RWPE1 (cell line): ENCODE results near the gene IPMK.

ENCODE experiments used
- CTCF ChIA-PET: fragments of 350-600 bp; sonication (Branson Sonifier 250); formaldehyde crosslinking; extraction: SDS; loops from one replicate; lab custom pipeline; 2021; lab: Yijun Ruan, JAX
- POLR2A ChIA-PET: fragments of 400-600 bp; formaldehyde crosslinking; extraction: SDS; loops from one replicate; lab custom pipeline; 2020; ENCODE audit warnings: antibody characterized with exemption; ENCODE audit not compliant: low non-redundant PET; lab: Yijun Ruan, JAX
- DNase-seq: peaks from one replicate; pipeline ENCODE4 v3.0.0; 2012; ENCODE audit warnings: low spot score
- H3K27ac ChIP-seq: fragments of 450-650 bp; 2 replicates; pipeline ENCODE4 v1.5.1; 2017
- CTCF ChIP-seq: fragments of 450-650 bp; conservative IDR thresholded peaks from 2 replicates; pipeline ENCODE4 v1.5.1; 2017; ENCODE audit warnings: low read depth, mild to moderate bottlenecking

IPMK gene

GRCh38 chr10:58267713-58268453, at the start of gene IPMK:
Gene IPMK, minus strand, starts transcription at chr10:58267894. Its CDS starts 283 bp downstream, at chr10:58267611.
- H3K27ac ChIP-seq, result peak within 1 kb of the TSS; percentile 99
- TF ChIP-seq CTCF, result no peak
- POLR2A ChIA-PET, result interaction anchor here (0.6 kb wide), 1 partner anchor 116 kb away, joined by 3 read pairs; no protein-coding TSS in a partner anchor
- peak; percentile 74 for DNase-seq
- CTCF ChIA-PET, result no interaction called here

- no peak for TF ChIP-seq CTCF
- DNase-seq, result no peak
- ChIA-PET CTCF (interaction anchor here (0.7 kb wide), 1 partner anchor 16 kb away, joined by 3 read pairs; no protein-coding TSS in a partner anchor), POLR2A (no interaction called here)
- H3K27ac ChIP-seq, result no peak overlapping the region
These were observed 49.2 kb upstream of the IPMK start for GRCh38 chr10:58316874-58317273.

GRCh38 chr10:58311026-58311425, 43.3 kb upstream of the IPMK start:
- POLR2A ChIA-PET, result no interaction called here
- no peak for TF ChIP-seq CTCF
- no peak for DNase-seq
- no peak overlapping the region for H3K27ac ChIP-seq
- CTCF ChIA-PET, result no interaction called here

GRCh38 chr10:58307676-58308075, 40.0 kb upstream of the IPMK start:
- no peak for TF ChIP-seq CTCF
- H3K27ac ChIP-seq, result no peak overlapping the region
- ChIA-PET POLR2A (no interaction called here), CTCF (no interaction called here)
- no peak for DNase-seq

- CTCF ChIA-PET, result interaction anchor here (0.6 kb wide), 1 partner anchor 241 kb away, joined by 4 read pairs; no protein-coding TSS in a partner anchor
- no peak overlapping the region for H3K27ac ChIP-seq
- TF ChIP-seq CTCF, result no peak
- POLR2A ChIA-PET, result no interaction called here
- no peak for DNase-seq
These were observed 38.1 kb upstream of the IPMK start for GRCh38 chr10:58305821-58306220.

GRCh38 chr10:58304099-58304633, 36.5 kb upstream of the IPMK start:
- no peak overlapping the region for H3K27ac ChIP-seq
- POLR2A ChIA-PET, result no interaction called here
- no peak for TF ChIP-seq CTCF
- CTCF ChIA-PET, result interaction anchor here (0.6 to 1.2 kb wide), 2 partner anchors 80 to 1061 kb away, joined by 3 read pairs; no protein-coding TSS in a partner anchor
- no peak for DNase-seq
